Activated T-cell treated with anti-CD3 and anti-CD28 coated beads, Interleukin-2, amount 50 U/mL, for 1 hour (primary cell): ENCODE results near the gene ABCC3.

ENCODE experiments used
- DNase-seq: peaks from one replicate; pipeline ENCODE4 v3.0.0-alpha.2; 2020

Gene ABCC3

GRCh38 chr17:50630524-50631194, 4.0 kb upstream of the ABCC3 start:
- DNase-seq = peak; percentile 70

- DNase-seq = no peak
These were observed 3.3 kb upstream of the ABCC3 start for GRCh38 chr17:50631195-50631907.

GRCh38 chr17:50631908-50632571, 2.6 kb upstream of the ABCC3 start:
- DNase-seq = no peak

- DNase-seq = no peak
These were observed 2.0 kb upstream of the ABCC3 start for GRCh38 chr17:50632637-50633036.

GRCh38 chr17:50633683-50634082, 998 bp upstream of the ABCC3 start:
- DNase-seq = no peak

GRCh38 chr17:50634915-50635731, 442 bp downstream of the ABCC3 start:
- DNase-seq = no peak

- DNase-seq = no peak
These were observed 976 bp downstream of the ABCC3 start for GRCh38 chr17:50635732-50635981.

GRCh38 chr17:50635982-50636803, 1.5 kb downstream of the ABCC3 start:
- no peak for DNase-seq

- DNase-seq = no peak
These were observed 2.1 kb downstream of the ABCC3 start for GRCh38 chr17:50636804-50637195.

GRCh38 chr17:50637829-50638605, 3.3 kb downstream of the ABCC3 start:
- no peak for DNase-seq

GRCh38 chr17:50638606-50638965, 3.9 kb downstream of the ABCC3 start:
- DNase-seq = no peak

- no peak for DNase-seq
These were observed 4.5 kb downstream of the ABCC3 start for GRCh38 chr17:50638966-50639713.

GRCh38 chr17:50640686-50641351, 6.1 kb downstream of the ABCC3 start:
- DNase-seq = no peak

- DNase-seq = no peak
These were observed 6.7 kb downstream of the ABCC3 start for GRCh38 chr17:50641357-50641756.

GRCh38 chr17:50642071-50642721, 7.5 kb downstream of the ABCC3 start:
- no peak for DNase-seq

GRCh38 chr17:50642722-50643656, 8.3 kb downstream of the ABCC3 start:
- no peak for DNase-seq

GRCh38 chr17:50645748-50646682, 11.3 kb downstream of the ABCC3 start:
- DNase-seq = no peak

GRCh38 chr17:50647187-50647586, 12.5 kb downstream of the ABCC3 start:
- no peak for DNase-seq
